ENCODE measurements around the gene GALNT18.
A peak's percentile ranks its signal among the peaks of the same experiment; 100 is the strongest.

The GALNT18 gene

GRCh38 chr11:11640152-11640551 is 18.3 kb upstream of the GALNT18 start:
- DNase-seq: no peak
- no peak for ATAC-seq
- Mint-ChIP-seq H3K9me3 (peaks cover 0 to 6% of the 10 kb centered on the region in 2 donors), H3K27me3 (peaks cover 37% of the 10 kb centered on the region), H3K27ac (no peak overlapping the region), H3K4me1 (no peaks in the 10 kb centered on the region), H3K4me3 (no peak overlapping the region)

GRCh38 chr11:11636671-11637070 is 14.9 kb upstream of the GALNT18 start:
- no peaks in the 10 kb centered on the region for H3K9me3 Mint-ChIP-seq
- H3K27me3 Mint-ChIP-seq: peaks cover 17% of the 10 kb centered on the region
- no peak overlapping the region for H3K27ac Mint-ChIP-seq
- no peak overlapping the region for H3K4me3 Mint-ChIP-seq
- DNase-seq (no peak), ATAC-seq (no peak)
- no peaks in the 10 kb centered on the region for H3K4me1 Mint-ChIP-seq

- H3K4me3 Mint-ChIP-seq: no peak overlapping the region
- H3K27me3 Mint-ChIP-seq: peaks cover 4% of the 10 kb centered on the region
- H3K9me3 Mint-ChIP-seq: no peaks in the 10 kb centered on the region
- no peaks in the 10 kb centered on the region for H3K4me1 Mint-ChIP-seq
- DNase-seq (no peak), ATAC-seq (no peak)
- H3K27ac Mint-ChIP-seq: no peak overlapping the region
Observed at GRCh38 chr11:11635443-11635842, 13.6 kb upstream of the GALNT18 start.

- H3K27me3 Mint-ChIP-seq: peaks cover 22% of the 10 kb centered on the region
- H3K4me1 Mint-ChIP-seq: no peaks in the 10 kb centered on the region
- no peak overlapping the region for H3K4me3 Mint-ChIP-seq
- H3K9me3 Mint-ChIP-seq: no peaks in the 10 kb centered on the region
- no peak for ATAC-seq
- no peak overlapping the region for H3K27ac Mint-ChIP-seq
- DNase-seq: no peak
Observed at GRCh38 chr11:11629368-11629767, 7.6 kb upstream of the GALNT18 start.

GRCh38 chr11:11628651-11629050 is 6.8 kb upstream of the GALNT18 start:
- DNase-seq (no peak), ATAC-seq (no peak)
- no peaks in the 10 kb centered on the region for H3K9me3 Mint-ChIP-seq
- no peaks in the 10 kb centered on the region for H3K4me1 Mint-ChIP-seq
- no peak overlapping the region for H3K27ac Mint-ChIP-seq
- peaks cover 29% of the 10 kb centered on the region for H3K27me3 Mint-ChIP-seq
- no peak overlapping the region for H3K4me3 Mint-ChIP-seq

- no peak overlapping the region for H3K4me3 Mint-ChIP-seq
- peaks cover 50% of the 10 kb centered on the region for H3K27me3 Mint-ChIP-seq
- no peak overlapping the region for H3K27ac Mint-ChIP-seq
- DNase-seq: no peak
- peaks cover 4% of the 10 kb centered on the region for H3K4me1 Mint-ChIP-seq
- no peak for ATAC-seq
- no peaks in the 10 kb centered on the region for H3K9me3 Mint-ChIP-seq
Observed at GRCh38 chr11:11626128-11626527, 4.3 kb upstream of the GALNT18 start.

- peaks cover 62% of the 10 kb centered on the region for H3K27me3 Mint-ChIP-seq
- DNase-seq (no peak), ATAC-seq (no peak)
- no peaks in the 10 kb centered on the region for H3K9me3 Mint-ChIP-seq
- H3K4me3 Mint-ChIP-seq: no peak overlapping the region
- H3K27ac Mint-ChIP-seq: no peak overlapping the region
- H3K4me1 Mint-ChIP-seq: peaks cover 9% of the 10 kb centered on the region
Observed at GRCh38 chr11:11624926-11625325, 3.1 kb upstream of the GALNT18 start.

- Mint-ChIP-seq H3K4me1 (peaks cover 16% of the 10 kb centered on the region), H3K27ac (no peak overlapping the region), H3K27me3 (peaks cover 69% of the 10 kb centered on the region), H3K4me3 (no peak overlapping the region), H3K9me3 (no peaks in the 10 kb centered on the region)
- ATAC-seq (no peak), DNase-seq (no peak)
Observed at GRCh38 chr11:11624204-11624603, 2.4 kb upstream of the GALNT18 start.

- Mint-ChIP-seq H3K9me3 (no peaks in the 10 kb centered on the region), H3K4me1 (peaks cover 30% of the 10 kb centered on the region), H3K27ac (no peak overlapping the region), H3K27me3 (peaks cover 79% of the 10 kb centered on the region), H3K4me3 (no peak overlapping the region)
- DNase-seq: no peak
- no peak for ATAC-seq
Observed at GRCh38 chr11:11622772-11623171, 967 bp upstream of the GALNT18 start.

- Mint-ChIP-seq H3K27me3 (peaks cover 79% of the 10 kb centered on the region), H3K4me3 (peak overlapping the region; percentile 51 to 57)
- no peak for ATAC-seq
Observed at GRCh38 chr11:11622340-11622706, 518 bp upstream of the GALNT18 start.

GRCh38 chr11:11620921-11621572 is 758 bp downstream of the GALNT18 start:
- Mint-ChIP-seq H3K9me3 (no peaks in the 10 kb centered on the region), H3K4me3 (peak overlapping the region; percentile 84 to 93), H3K27ac (peak overlapping the region; percentile 54 to 73), H3K4me1 (peaks cover 32% of the 10 kb centered on the region), H3K27me3 (peaks cover 84% of the 10 kb centered on the region)
- peak; percentile 28 for ATAC-seq
- peak; percentile 25 to 30 for DNase-seq

More at GRCh38 chr11:11622340-11622706, 518 bp upstream of the GALNT18 start:
- H3K9me3 Mint-ChIP-seq: no peaks in the 10 kb centered on the region
- no peak overlapping the region for H3K27ac Mint-ChIP-seq
- DNase-seq: no peak
- H3K4me1 Mint-ChIP-seq: peaks cover 32% of the 10 kb centered on the region

GRCh38 chr11:11620173-11620920 is 1.5 kb downstream of the GALNT18 start:
- ATAC-seq (no peak), DNase-seq (peak in 1 of 2 donors; percentile 8)
- Mint-ChIP-seq H3K4me1 (peaks cover 32% of the 10 kb centered on the region), H3K4me3 (peak overlapping the region; percentile 84 to 93), H3K27me3 (peaks cover 87% of the 10 kb centered on the region), H3K27ac (peak overlapping the region in 1 of 2 donors; percentile 73), H3K9me3 (no peaks in the 10 kb centered on the region)

GRCh38 chr11:11618973-11619435 is 2.8 kb downstream of the GALNT18 start:
- Mint-ChIP-seq H3K4me3 (peak overlapping the region in 1 of 2 donors; percentile 93), H3K27me3 (peaks cover 79% of the 10 kb centered on the region)
- no peak for DNase-seq

GRCh38 chr11:11615086-11615485 is 6.7 kb downstream of the GALNT18 start:
- no peak overlapping the region for H3K27ac Mint-ChIP-seq
- no peak for DNase-seq
- no peaks in the 10 kb centered on the region for H3K9me3 Mint-ChIP-seq
- H3K4me3 Mint-ChIP-seq: no peak overlapping the region
- peaks cover 24% of the 10 kb centered on the region for H3K4me1 Mint-ChIP-seq
- ATAC-seq: no peak
- peaks cover 56% of the 10 kb centered on the region for H3K27me3 Mint-ChIP-seq

More at GRCh38 chr11:11618973-11619435, 2.8 kb downstream of the GALNT18 start:
- Mint-ChIP-seq H3K9me3 (no peaks in the 10 kb centered on the region), H3K4me1 (peaks cover 32% of the 10 kb centered on the region), H3K27ac (no peak overlapping the region)
- ATAC-seq: no peak

GRCh38 chr11:11612439-11612838 is 9.4 kb downstream of the GALNT18 start:
- H3K4me1 Mint-ChIP-seq: peaks cover 7% of the 10 kb centered on the region
- H3K9me3 Mint-ChIP-seq: no peaks in the 10 kb centered on the region
- peaks cover 30% of the 10 kb centered on the region for H3K27me3 Mint-ChIP-seq
- DNase-seq: no peak
- no peak overlapping the region for H3K4me3 Mint-ChIP-seq
- no peak overlapping the region for H3K27ac Mint-ChIP-seq
- ATAC-seq: no peak

- Mint-ChIP-seq H3K9me3 (no peaks in the 10 kb centered on the region), H3K4me3 (no peak overlapping the region), H3K4me1 (peaks cover 7% of the 10 kb centered on the region), H3K27ac (no peak overlapping the region), H3K27me3 (peaks cover 23% of the 10 kb centered on the region)
- ATAC-seq: no peak
- no peak for DNase-seq
Observed at GRCh38 chr11:11611381-11611780, 10.4 kb downstream of the GALNT18 start.
